Measurements from ENCODE around the gene NCAPH2.

DNA sequence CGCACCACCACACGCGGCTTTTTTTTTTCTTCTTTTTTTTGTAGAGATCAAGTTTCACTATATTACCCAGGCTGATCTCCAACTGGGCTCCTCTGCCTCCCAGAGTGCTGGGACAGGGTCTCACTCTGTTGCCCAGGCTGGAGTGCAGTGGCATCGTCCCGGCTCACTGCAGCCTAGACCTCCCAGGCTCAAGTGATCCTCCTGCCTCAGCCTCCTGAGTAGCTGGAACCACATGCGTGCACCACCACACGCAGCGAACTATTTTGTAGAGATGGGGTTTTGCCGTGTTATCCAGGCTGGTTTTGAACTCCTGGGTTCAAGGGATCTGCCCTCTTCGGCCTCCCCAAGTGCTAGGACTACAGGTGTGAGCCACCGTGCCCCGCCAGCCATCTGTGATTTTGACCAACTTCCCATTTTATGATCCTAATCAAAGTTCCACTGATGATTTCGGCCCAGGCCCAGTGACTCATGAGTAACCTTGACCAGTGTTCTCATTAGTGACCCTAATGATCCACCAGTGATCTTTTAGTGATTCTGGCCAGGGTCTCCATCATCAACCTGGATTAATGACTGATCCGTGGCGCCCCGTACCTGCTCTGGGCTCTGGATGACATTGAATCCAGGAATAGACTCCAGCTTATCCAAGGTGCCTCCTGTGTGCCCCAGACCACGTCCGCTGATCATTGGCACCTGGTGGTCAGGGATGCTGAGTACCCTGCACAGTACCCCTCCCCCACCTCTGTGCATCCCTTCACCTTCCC lies 20.1 kb downstream of the NCAPH2 start:
- TF ChIP-seq CTCF (IDR thresholded peaks at IDR 0.05) = no peak
- no peak for TF ChIP-seq POLR2A (IDR thresholded peaks at IDR 0.05)
